NCI-H2227 (cell line): ENCODE measurements around the gene ADRA2B.
A peak's percentile ranks its signal among the peaks of the same experiment; 100 is the strongest.
"Not testable (repeated sequence)": the region's sequence is repeated elsewhere in the genome, so short reads cannot be mapped to it uniquely, and the experiment has no call there.

Experiments
- DNase-seq: peaks from one replicate; lab custom pipeline; 2025; ENCODE audit not compliant: unreplicated experiment; lab: John Stamatoyannopoulos, UW

ADRA2B gene

GRCh38 chr2:96116424-96116878 lies at the start of gene ADRA2B:
ADRA2B (minus strand) TSS chr2:96116571; CDS start chr2:96116149, 422 bp downstream.
- DNase-seq: peak; percentile 74

GRCh38 chr2:96164459-96165184 lies 48.3 kb upstream of the ADRA2B start:
- no peak for DNase-seq

- no peak for DNase-seq
These were observed 47.5 kb upstream of the ADRA2B start for GRCh38 chr2:96163768-96164429.

GRCh38 chr2:96163415-96163767 lies 47.0 kb upstream of the ADRA2B start:
- DNase-seq: no peak

GRCh38 chr2:96161898-96162297 lies 45.5 kb upstream of the ADRA2B start:
- DNase-seq: no peak

- not testable (repeated sequence) for DNase-seq
These were observed 44.0 kb upstream of the ADRA2B start for GRCh38 chr2:96160366-96160765.

GRCh38 chr2:96159084-96159830 lies 42.9 kb upstream of the ADRA2B start:
- no peak for DNase-seq

GRCh38 chr2:96158554-96158940 lies 42.2 kb upstream of the ADRA2B start:
- no peak for DNase-seq

GRCh38 chr2:96157649-96158553 lies 41.5 kb upstream of the ADRA2B start:
- no peak for DNase-seq

GRCh38 chr2:96156926-96157648 lies 40.7 kb upstream of the ADRA2B start:
- no peak for DNase-seq

- no peak for DNase-seq
These were observed 39.8 kb upstream of the ADRA2B start for GRCh38 chr2:96156011-96156820.

- DNase-seq: no peak
These were observed 38.4 kb upstream of the ADRA2B start for GRCh38 chr2:96154506-96155380.

- DNase-seq: no peak
These were observed 37.6 kb upstream of the ADRA2B start for GRCh38 chr2:96153991-96154431.

- DNase-seq: no peak
These were observed 36.9 kb upstream of the ADRA2B start for GRCh38 chr2:96153291-96153713.

GRCh38 chr2:96152304-96153161 lies 36.2 kb upstream of the ADRA2B start:
- DNase-seq: no peak

- DNase-seq: no peak
These were observed 35.4 kb upstream of the ADRA2B start for GRCh38 chr2:96151595-96152303.
